OCI-LY3 (cell line): Measurements from ENCODE around the gene KLRB1.

ENCODE experiments used
- EZH2phosphoT487 ChIP-seq: fragments of 200-600 bp; shearing (Covaris generic); IDR thresholded peaks from 2 replicates; pipeline ENCODE4 v1.6.1; 2018; ENCODE audit warnings: antibody characterized with exemption, mixed run types, low read depth
- TF ChIP-seq, protein P1 (sequence below): fragments of 200-600, 300-600 bp; sonication (generic); IDR thresholded peaks from 2 replicates; pipeline ENCODE4 v1.5.1; 2014; ENCODE audit warnings: antibody characterized with exemption, low read length, low read depth

- TF ChIP-seq, protein P1, sequence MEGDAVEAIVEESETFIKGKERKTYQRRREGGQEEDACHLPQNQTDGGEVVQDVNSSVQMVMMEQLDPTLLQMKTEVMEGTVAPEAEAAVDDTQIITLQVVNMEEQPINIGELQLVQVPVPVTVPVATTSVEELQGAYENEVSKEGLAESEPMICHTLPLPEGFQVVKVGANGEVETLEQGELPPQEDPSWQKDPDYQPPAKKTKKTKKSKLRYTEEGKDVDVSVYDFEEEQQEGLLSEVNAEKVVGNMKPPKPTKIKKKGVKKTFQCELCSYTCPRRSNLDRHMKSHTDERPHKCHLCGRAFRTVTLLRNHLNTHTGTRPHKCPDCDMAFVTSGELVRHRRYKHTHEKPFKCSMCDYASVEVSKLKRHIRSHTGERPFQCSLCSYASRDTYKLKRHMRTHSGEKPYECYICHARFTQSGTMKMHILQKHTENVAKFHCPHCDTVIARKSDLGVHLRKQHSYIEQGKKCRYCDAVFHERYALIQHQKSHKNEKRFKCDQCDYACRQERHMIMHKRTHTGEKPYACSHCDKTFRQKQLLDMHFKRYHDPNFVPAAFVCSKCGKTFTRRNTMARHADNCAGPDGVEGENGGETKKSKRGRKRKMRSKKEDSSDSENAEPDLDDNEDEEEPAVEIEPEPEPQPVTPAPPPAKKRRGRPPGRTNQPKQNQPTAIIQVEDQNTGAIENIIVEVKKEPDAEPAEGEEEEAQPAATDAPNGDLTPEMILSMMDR, result no peak
- TF ChIP-seq EZH2phosphoT487, result no peak
Observed at GRCh38 chr12:9626821-9627220, 19.1 kb upstream of the KLRB1 start.
